Measurements from ENCODE around the gene UVRAG.

GRCh38 chr11:75921808-75922207, 106.8 kb downstream of the UVRAG start:
- TF ChIP-seq YY1 (IDR thresholded peaks at IDR 0.05; ENCODE audit: insufficient read depth, insufficient read length) (no peak), SUZ12 (IDR thresholded peaks at IDR 0.05; ENCODE audit: extremely low read depth, insufficient read depth, insufficient read length) (no peak), ZNF274 (IDR thresholded peaks at IDR 0.05; ENCODE audit: low read depth, low read length) (no peak)
